HepG2 (cell line): Measurements from ENCODE around the gene SLC16A3. TPM values are rescaled to one million over a fixed set of nuclear protein-coding genes. Genes with fewer than 3 reads are reported as not detected.

Experiments
- AKAP8 ChIP-seq: sonication (generic); formaldehyde crosslinking; IDR thresholded peaks from 2 replicates; pipeline ENCODE4 v1.5.1; 2020; ENCODE audit warnings: mild to moderate bottlenecking, missing genetic modification reagents
- DMAP1 ChIP-seq: IDR thresholded peaks from 2 replicates; pipeline ENCODE4 v1.6.1; 2016
- FIP1L1 ChIP-seq: fragments of 200-400 bp; formaldehyde crosslinking; IDR thresholded peaks from 2 replicates; pipeline ENCODE4 v1.6.1; 2018; ENCODE audit warnings: low read depth, mild to moderate bottlenecking, low read length, moderate library complexity, borderline replicate concordance; ENCODE audit not compliant: insufficient read depth
- GTF3A ChIP-seq: sonication (generic); formaldehyde crosslinking; conservative IDR thresholded peaks from 2 replicates; pipeline ENCODE4 v1.4.0; 2020; ENCODE audit warnings: mild to moderate bottlenecking, missing genetic modification reagents
- KDM1A ChIP-seq: IDR thresholded peaks from 2 replicates; pipeline ENCODE4 v1.6.1; 2016; ENCODE audit warnings: missing compliant biosample characterization
- KLF13 ChIP-seq: sonication (generic); formaldehyde crosslinking; IDR thresholded peaks from 2 replicates; pipeline ENCODE4 v1.4.0; 2020; ENCODE audit warnings: mild to moderate bottlenecking, missing genetic modification reagents
- RARA ChIP-seq: IDR thresholded peaks from 2 replicates; pipeline ENCODE4 v1.6.1; 2016; ENCODE audit warnings: missing genetic modification reagents, missing compliant biosample characterization
- SIN3B ChIP-seq: fragments of 150-350 bp; IDR thresholded peaks from 2 replicates; pipeline ENCODE4 v1.6.1; 2014; ENCODE audit warnings: low read length
- SNRNP70 ChIP-seq: fragments of 200-400 bp; formaldehyde crosslinking; IDR thresholded peaks from 2 replicates; pipeline ENCODE4 v1.6.1; 2017; ENCODE audit warnings: mild to moderate bottlenecking, low read depth, low read length, moderate library complexity
- SRY ChIP-seq: sonication (generic); formaldehyde crosslinking; IDR thresholded peaks from 2 replicates; pipeline ENCODE4 v1.8.0; 2022; ENCODE audit warnings: mild to moderate bottlenecking, missing genetic modification reagents
- STAT6 ChIP-seq: sonication (generic); formaldehyde crosslinking; IDR thresholded peaks from 2 replicates; pipeline ENCODE4 v1.4.0; 2020; ENCODE audit warnings: missing genetic modification reagents, mild to moderate bottlenecking, borderline replicate concordance
- TBL1XR1 ChIP-seq: fragments of 150-350 bp; IDR thresholded peaks from 2 replicates; pipeline ENCODE4 v1.6.1; 2014; ENCODE audit warnings: borderline replicate concordance, low read length; ENCODE audit not compliant: partially characterized antibody
- ZBTB44 ChIP-seq: sonication (generic); formaldehyde crosslinking; IDR thresholded peaks from 2 replicates; pipeline ENCODE4 v1.4.0; 2020; ENCODE audit warnings: missing genetic modification reagents
- ZNF138 ChIP-seq: sonication (generic); formaldehyde crosslinking; IDR thresholded peaks from 2 replicates; pipeline ENCODE4 v1.5.0; 2020; ENCODE audit warnings: mild to moderate bottlenecking, low read depth, missing genetic modification reagents
- ZNF724P ChIP-seq: sonication (generic); formaldehyde crosslinking; IDR thresholded peaks from 2 replicates; pipeline ENCODE4 v1.8.0; 2022; ENCODE audit warnings: missing genetic modification reagents, borderline replicate concordance
- ZNF772 ChIP-seq: sonication (generic); formaldehyde crosslinking; IDR thresholded peaks from 2 replicates; pipeline ENCODE4 v1.5.0; 2020; ENCODE audit warnings: mild to moderate bottlenecking, missing genetic modification reagents
- ZNF784 ChIP-seq: sonication (generic); formaldehyde crosslinking; IDR thresholded peaks from 2 replicates; pipeline ENCODE4 v1.5.1; 2020; ENCODE audit warnings: missing genetic modification reagents, mild to moderate bottlenecking, borderline replicate concordance
- polyA plus RNA-seq, 8 experiments: library from polyadenylated mRNA; depleted of rRNA in 3 of 8; stranded (reverse) in 7 of 8; unstranded in 1 of 8; fragments of >200 nt; fragmentation: Illumina TruSeq in 4 of 8; extraction: Trizol in 4 of 8; gene quantifications; 2 replicates each; pipeline versions ENCODE4 v1.2.1 to v1.2.3, GENCODE V29; 2011 to 2016; ENCODE audit warnings: low read depth in 4 of 8, missing spikeins in 1 of 8, mixed read lengths in 1 of 8; ENCODE audit not compliant: insufficient read depth in 1 of 8
- total RNA-seq, 5 experiments: library from RNA; depleted of rRNA; stranded (reverse); fragments of >200 nt; fragmentation: Illumina TruSeq; extraction: Trizol; gene quantifications; 2 replicates each; pipeline ENCODE4 v1.2.3, GENCODE V29; 2016; ENCODE audit warnings: low read depth in 1 of 5
- TF ChIP-seq, protein P1 (sequence below): sonication (generic); formaldehyde crosslinking; IDR thresholded peaks from 2 replicates; pipeline ENCODE4 v1.8.0; 2022; ENCODE audit warnings: mild to moderate bottlenecking, missing genetic modification reagents, moderate library complexity
- TF ChIP-seq, protein P2 (sequence below): sonication (generic); formaldehyde crosslinking; IDR thresholded peaks from 2 replicates; pipeline ENCODE4 v1.5.1; 2020; ENCODE audit warnings: mild to moderate bottlenecking, missing genetic modification reagents, moderate library complexity
- TF ChIP-seq, protein P3 (sequence below): IDR thresholded peaks from 2 replicates; pipeline ENCODE4 v1.6.1; 2016; ENCODE audit warnings: low read depth, control low read depth

The SLC16A3 gene
- total and polyA plus RNA-seq, 2 of the 13 experiments (the other 11 are each of a cell fraction or from before 2014, with no cell fraction given): 242 to 349 TPM

- TF ChIP-seq STAT6 (CRISPR knock-in tag) (peak; percentile 97), SRY (CRISPR knock-in tag) (peak; percentile 99), DMAP1 (CRISPR knock-in tag) (peak; percentile 49; the same call in 1 of the 2 replicates), GTF3A (CRISPR knock-in tag) (peak; percentile 95; the same call in 1 of the 2 replicates), TBL1XR1 (no peak), AKAP8 (CRISPR knock-in tag) (peak; percentile 95), KLF13 (CRISPR knock-in tag) (peak; percentile 77; the same call in 1 of the 2 replicates), ZNF772 (CRISPR knock-in tag) (peak; percentile 65), KDM1A (CRISPR knock-in tag) (no peak), SIN3B (no peak), ZNF138 (CRISPR knock-in tag) (peak; percentile 88; the same call in 1 of the 2 replicates), ZNF724P (CRISPR knock-in tag) (peak; percentile 99), ZBTB44 (CRISPR knock-in tag) (peak; percentile 93), RARA (CRISPR knock-in tag) (peak; percentile 84), SNRNP70 (no peak), ZNF784 (CRISPR knock-in tag) (no peak), FIP1L1 (peak; percentile 79; the same call in 1 of the 2 replicates)
- TF ChIP-seq, protein P1, sequence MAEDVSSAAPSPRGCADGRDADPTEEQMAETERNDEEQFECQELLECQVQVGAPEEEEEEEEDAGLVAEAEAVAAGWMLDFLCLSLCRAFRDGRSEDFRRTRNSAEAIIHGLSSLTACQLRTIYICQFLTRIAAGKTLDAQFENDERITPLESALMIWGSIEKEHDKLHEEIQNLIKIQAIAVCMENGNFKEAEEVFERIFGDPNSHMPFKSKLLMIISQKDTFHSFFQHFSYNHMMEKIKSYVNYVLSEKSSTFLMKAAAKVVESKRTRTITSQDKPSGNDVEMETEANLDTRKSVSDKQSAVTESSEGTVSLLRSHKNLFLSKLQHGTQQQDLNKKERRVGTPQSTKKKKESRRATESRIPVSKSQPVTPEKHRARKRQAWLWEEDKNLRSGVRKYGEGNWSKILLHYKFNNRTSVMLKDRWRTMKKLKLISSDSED (CRISPR knock-in tag): 0 out of 2 replicates have a peak, but pooled peaks have one; percentile 24
- TF ChIP-seq, protein P2, sequence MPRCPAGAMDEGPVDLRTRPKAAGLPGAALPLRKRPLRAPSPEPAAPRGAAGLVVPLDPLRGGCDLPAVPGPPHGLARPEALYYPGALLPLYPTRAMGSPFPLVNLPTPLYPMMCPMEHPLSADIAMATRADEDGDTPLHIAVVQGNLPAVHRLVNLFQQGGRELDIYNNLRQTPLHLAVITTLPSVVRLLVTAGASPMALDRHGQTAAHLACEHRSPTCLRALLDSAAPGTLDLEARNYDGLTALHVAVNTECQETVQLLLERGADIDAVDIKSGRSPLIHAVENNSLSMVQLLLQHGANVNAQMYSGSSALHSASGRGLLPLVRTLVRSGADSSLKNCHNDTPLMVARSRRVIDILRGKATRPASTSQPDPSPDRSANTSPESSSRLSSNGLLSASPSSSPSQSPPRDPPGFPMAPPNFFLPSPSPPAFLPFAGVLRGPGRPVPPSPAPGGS: peak; percentile 78; the same call in 1 of the 2 replicates
- TF ChIP-seq, protein P3, sequence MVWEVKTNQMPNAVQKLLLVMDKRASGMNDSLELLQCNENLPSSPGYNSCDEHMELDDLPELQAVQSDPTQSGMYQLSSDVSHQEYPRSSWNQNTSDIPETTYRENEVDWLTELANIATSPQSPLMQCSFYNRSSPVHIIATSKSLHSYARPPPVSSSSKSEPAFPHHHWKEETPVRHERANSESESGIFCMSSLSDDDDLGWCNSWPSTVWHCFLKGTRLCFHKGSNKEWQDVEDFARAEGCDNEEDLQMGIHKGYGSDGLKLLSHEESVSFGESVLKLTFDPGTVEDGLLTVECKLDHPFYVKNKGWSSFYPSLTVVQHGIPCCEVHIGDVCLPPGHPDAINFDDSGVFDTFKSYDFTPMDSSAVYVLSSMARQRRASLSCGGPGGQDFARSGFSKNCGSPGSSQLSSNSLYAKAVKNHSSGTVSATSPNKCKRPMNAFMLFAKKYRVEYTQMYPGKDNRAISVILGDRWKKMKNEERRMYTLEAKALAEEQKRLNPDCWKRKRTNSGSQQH (CRISPR knock-in tag): no peak
These were observed 7.5 kb downstream of the SLC16A3 start (continued) for GRCh38 chr17:82236142-82236971.
